Transverse colon (tissue), 4 donors: Measurements from ENCODE around the gene CSNK1D. TPM values are rescaled to one million over a fixed set of nuclear protein-coding genes. Genes with fewer than 3 reads are reported as not detected.

Experiments
- DNase-seq: peaks from one replicate; pipeline ENCODE4 v3.0.0-alpha.2; 2019
- H3K27ac ChIP-seq, 4 donors: fragments of 200-600 bp; sonication (generic); 2 replicates each; pipeline ENCODE4 v1.5.1; 2016 to 2018; ENCODE audit warnings: inconsistent platforms in 4 of 4
- H3K27me3 ChIP-seq: fragments of 200-600 bp; sonication (generic); 2 replicates; pipeline ENCODE4 v1.5.1; 2017; ENCODE audit warnings: inconsistent platforms
- H3K36me3 ChIP-seq, 4 donors: fragments of 200-600 bp; sonication (generic); 2 replicates each; pipeline ENCODE4 v1.5.1; 2017 to 2019; ENCODE audit warnings: inconsistent platforms in 4 of 4
- H3K4me1 ChIP-seq, 4 donors: fragments of 200-600 bp; sonication (generic); 2 replicates each; pipeline ENCODE4 v1.5.1; 2017 to 2020; ENCODE audit warnings: inconsistent platforms in 4 of 4
- H3K4me3 ChIP-seq, 4 donors: fragments of 200-600 bp; sonication (generic); 1 replicate in 1 of 4; 2 replicates in 3 of 4; pipeline versions ENCODE4 v1.5.1 to v1.6.1; 2017 to 2019; ENCODE audit warnings: inconsistent platforms in 4 of 4
- H3K9me3 ChIP-seq, 2 donors: fragments of 200-600 bp; sonication (generic); 2 replicates each; pipeline ENCODE4 v1.5.1; 2017 to 2019; ENCODE audit warnings: inconsistent platforms in 2 of 2
- CTCF ChIP-seq, 5 experiments: fragments of 200-600 bp in 3 of 5; fragments of 450-650 bp in 2 of 5; sonication (generic) in 3 of 5; IDR thresholded peaks; 1 replicate in 2 of 5; 2 replicates in 3 of 5; pipeline ENCODE4 v1.5.1; 2016 to 2017; ENCODE audit warnings: antibody characterized with exemption in 5 of 5, inconsistent platforms in 3 of 5, mild to moderate bottlenecking in 2 of 5, moderate library complexity in 1 of 5
- EP300 ChIP-seq: sonication (generic); formaldehyde crosslinking; IDR thresholded peaks from one replicate; pipeline ENCODE4 v1.6.1; 2017; ENCODE audit warnings: antibody characterized with exemption, low read depth
- POLR2A ChIP-seq: fragments of 450-650 bp; IDR thresholded peaks from one replicate; pipeline ENCODE4 v1.6.1; 2016; ENCODE audit warnings: antibody characterized with exemption, mild to moderate bottlenecking, moderate library complexity
- POLR2AphosphoS5 ChIP-seq, 3 donors: sonication (generic); formaldehyde crosslinking; IDR thresholded peaks; one replicate each; pipeline ENCODE4 v1.6.1; 2016; ENCODE audit warnings: antibody characterized with exemption in 3 of 3
- WGBS, 2 donors: methylation state at CpG; one replicate each; pipeline ENCODE4 v1.1.5; 2018; ENCODE audit warnings: low coverage in 1 of 2; 5-methylcytosine and 5-hydroxymethylcytosine counted together
- in situ Hi-C, 4 donors: fragments of 200-750 bp; cut with MboI; loops; one replicate each; pipeline versions ENCODE4 v1.15.0 to v1.15.1; 2017; ENCODE audit warnings: low sequenced_read_pairs in 3 of 4, low pct_ligation_motif_present in 1 of 4, low pct_unique_long_range_greater_than_20kb in 1 of 4
- intact Hi-C: fragments of 100-400 bp; cut with DNase I; formaldehyde crosslinking; loops from one replicate; pipeline ENCODE4 v1.15.1; 2023; ENCODE audit warnings: low total_unique reads
- total RNA-seq, 4 donors: library from RNA; depleted of rRNA; stranded (reverse); fragments of >200 nt; gene quantifications; one replicate each; pipeline ENCODE4 v1.1.0, GENCODE V29; 2016

CSNK1D gene
- total RNA-seq, 4 donors from 2014 or later = 86.0 to 230 (median 148) TPM

- peaks cover 0 to 29% (median 17%) of the 10 kb centered on the region in 4 donors for H3K4me1 ChIP-seq
- DNase-seq = no peak
- no peaks in the 10 kb centered on the region for H3K9me3 ChIP-seq
- H3K4me3 ChIP-seq = no peak overlapping the region
- H3K36me3 ChIP-seq = no peaks in the 10 kb centered on the region
- intact Hi-C loops (no loop called here), in situ Hi-C loops (no loop called here)
- H3K27ac ChIP-seq = peak overlapping the region in 1 of 4 donors; percentile 1
- TF ChIP-seq EP300 (no peak), POLR2A (no peak), POLR2AphosphoS5 (IDR thresholded peaks at IDR 0.05) (no peak), CTCF (IDR thresholded peaks at IDR 0.05) (no peak)
- 20 to 80% methylated on average over 1 to 25 of the region's 25 CpGs for WGBS, 2 donors
- H3K27me3 ChIP-seq = no peaks in the 10 kb centered on the region
These were observed 9.0 kb upstream of the CSNK1D start for GRCh38 chr17:82282239-82283207.

DNA sequence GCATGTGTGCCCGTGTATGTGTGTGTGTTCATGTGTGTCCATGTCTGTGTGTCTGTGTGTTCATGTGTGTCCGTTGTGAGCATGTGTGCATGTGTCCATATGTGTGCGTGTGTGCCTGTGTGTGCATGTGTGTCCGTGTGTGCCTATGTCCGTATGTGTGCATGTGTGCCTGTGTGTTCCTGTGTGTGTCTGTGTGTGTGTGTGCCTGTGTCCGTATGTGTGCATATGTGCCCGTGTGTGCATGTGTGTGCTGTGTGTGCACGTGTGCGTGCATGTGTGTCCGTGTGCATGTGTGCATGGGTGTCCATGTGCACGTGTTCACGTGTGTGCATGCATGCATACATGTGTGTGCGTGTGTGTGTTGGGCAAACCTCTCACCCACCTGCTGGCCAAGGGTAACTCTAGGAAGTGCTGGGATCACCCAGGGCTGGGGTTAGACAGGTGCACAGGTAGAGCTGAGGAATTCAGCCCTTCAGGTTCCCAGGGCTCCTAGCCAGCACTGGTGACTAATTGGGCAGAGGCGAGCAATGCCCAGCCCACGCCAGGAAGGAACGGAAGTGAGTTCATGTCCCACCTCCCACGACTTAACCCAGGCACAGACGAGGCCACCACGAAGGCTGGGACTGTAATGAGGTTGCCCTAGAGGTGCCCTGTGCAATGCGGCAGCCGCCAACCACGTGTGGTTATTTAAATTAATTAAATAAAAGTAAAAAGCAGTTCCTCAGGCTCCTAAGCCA is 8.2 kb upstream of the CSNK1D start:
- Histone ChIP-seq H3K9me3 (no peaks in the 10 kb centered on the region), H3K27ac (no peak overlapping the region), H3K4me3 (no peak overlapping the region), H3K4me1 (peaks cover 0 to 21% (median 12%) of the 10 kb centered on the region in 4 donors), H3K36me3 (no peaks in the 10 kb centered on the region), H3K27me3 (no peaks in the 10 kb centered on the region)
- in situ Hi-C loops = no loop called here
- TF ChIP-seq POLR2A (no peak), EP300 (no peak), CTCF (IDR thresholded peaks at IDR 0.05) (no peak), POLR2AphosphoS5 (IDR thresholded peaks at IDR 0.05) (no peak)
- WGBS, 2 donors = 33 to 73% methylated on average over 3 to 21 of the region's 22 CpGs
- intact Hi-C loops = no loop called here
- peak; percentile 51 for DNase-seq

- Histone ChIP-seq H3K9me3 (no peaks in the 10 kb centered on the region), H3K4me3 (no peak overlapping the region), H3K27ac (no peak overlapping the region), H3K36me3 (no peaks in the 10 kb centered on the region), H3K4me1 (peaks cover 0 to 21% (median 12%) of the 10 kb centered on the region in 4 donors), H3K27me3 (no peaks in the 10 kb centered on the region)
- DNase-seq = no peak
- WGBS, 2 donors = 75% methylated on average over 7 of the region's 7 CpGs; no CpG with 5 or more reads in 1 of the 2 donors
- in situ Hi-C loops = no loop called here
- intact Hi-C loops = no loop called here
- TF ChIP-seq EP300 (no peak), POLR2AphosphoS5 (IDR thresholded peaks at IDR 0.05) (no peak), POLR2A (no peak), CTCF (IDR thresholded peaks at IDR 0.05) (no peak)
These were observed 7.6 kb upstream of the CSNK1D start for GRCh38 chr17:82281076-82281475.

DNA sequence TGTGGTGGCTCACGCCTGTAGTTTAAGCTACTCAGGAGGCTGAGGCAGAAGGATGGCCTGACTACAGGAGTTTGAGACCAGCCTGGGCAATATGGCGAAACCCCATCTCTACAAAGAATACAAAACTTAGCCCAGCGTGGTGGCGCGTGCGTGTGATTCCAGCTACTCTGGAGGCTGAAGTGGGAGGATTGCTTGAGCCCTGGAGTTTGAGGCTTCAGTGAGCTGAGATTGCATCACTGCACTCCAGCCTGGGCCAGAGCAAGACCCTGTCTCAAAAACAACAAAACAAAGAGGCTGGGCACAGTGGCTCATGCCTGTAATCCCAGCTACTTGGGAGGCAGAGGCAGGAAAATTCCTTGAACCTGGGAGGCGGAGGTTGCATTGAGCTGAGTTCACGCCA is 7.0 kb upstream of the CSNK1D start:
- H3K9me3 ChIP-seq = no peaks in the 10 kb centered on the region
- no peaks in the 10 kb centered on the region for H3K36me3 ChIP-seq
- TF ChIP-seq POLR2A = no peak
- TF ChIP-seq CTCF (IDR thresholded peaks at IDR 0.05) = no peak
- no peak for TF ChIP-seq EP300
- no peak for TF ChIP-seq POLR2AphosphoS5 (IDR thresholded peaks at IDR 0.05)
- 90 to 94% methylated on average over 7 to 8 of the region's 8 CpGs for WGBS, 2 donors
- no peaks in the 10 kb centered on the region for H3K27me3 ChIP-seq
- DNase-seq = no peak
- intact Hi-C loops = no loop called here
- H3K4me1 ChIP-seq = peaks cover 0 to 21% (median 12%) of the 10 kb centered on the region in 4 donors
- no peak overlapping the region for H3K27ac ChIP-seq
- in situ Hi-C loops = no loop called here
- H3K4me3 ChIP-seq = no peak overlapping the region
